Osteoblast (primary cell): Measurements from ENCODE around the gene ASTL. TPM values are rescaled to one million over a fixed set of nuclear protein-coding genes. Genes with fewer than 3 reads are reported as not detected.

ENCODE experiments used
- DNase-seq: peaks from one replicate; pipeline ENCODE4 v3.0.0; 2011; ENCODE audit warnings: low spot score, mixed read lengths; ENCODE audit not compliant: insufficient read length; ENCODE audit errors: missing footprints
- H2AFZ ChIP-seq: 2 replicates; pipeline ENCODE4 v1.6.0; 2011; ENCODE audit warnings: mild to moderate bottlenecking, low read length
- H3K27ac ChIP-seq: 2 replicates; pipeline ENCODE4 v1.5.1; 2011; ENCODE audit warnings: mild to moderate bottlenecking, low read depth, low read length, moderate library complexity
- H3K27me3 ChIP-seq: 2 replicates; pipeline ENCODE4 v1.6.0; 2012; ENCODE audit warnings: mild to moderate bottlenecking, control low read depth, inconsistent platforms, low read length, moderate library complexity; ENCODE audit not compliant: insufficient read depth
- H3K36me3 ChIP-seq: 2 replicates; pipeline ENCODE4 v1.5.1; 2011; ENCODE audit warnings: mild to moderate bottlenecking, low read length, control low read depth, moderate library complexity; ENCODE audit not compliant: insufficient read depth
- H3K4me1 ChIP-seq: 2 replicates; pipeline ENCODE4 v1.5.1; 2011; ENCODE audit warnings: mild to moderate bottlenecking, low read length, control low read depth, moderate library complexity; ENCODE audit not compliant: insufficient read depth
- H3K4me2 ChIP-seq: 2 replicates; pipeline ENCODE4 v1.6.0; 2011; ENCODE audit warnings: mild to moderate bottlenecking, low read length; ENCODE audit not compliant: insufficient read depth
- H3K4me3 ChIP-seq: fragments of 200-600 bp; sonication (generic); 3 replicates; pipeline ENCODE4 v1.5.1; 2012; ENCODE audit warnings: mild to moderate bottlenecking, low read length, inconsistent platforms; ENCODE audit not compliant: insufficient read depth
- H3K79me2 ChIP-seq: 2 replicates; pipeline ENCODE4 v1.6.0; 2012; ENCODE audit warnings: mild to moderate bottlenecking, low read length, control low read depth, inconsistent platforms; ENCODE audit not compliant: insufficient read depth
- H3K9me3 ChIP-seq: 2 replicates; pipeline ENCODE4 v1.5.1; 2011; ENCODE audit warnings: low read depth, low read length, control low read depth
- H4K20me1 ChIP-seq: 2 replicates; pipeline ENCODE4 v1.6.0; 2012; ENCODE audit warnings: mild to moderate bottlenecking, low read length, control low read depth; ENCODE audit not compliant: insufficient read depth
- total RNA-seq: library from RNA; depleted of rRNA; stranded (reverse); fragments of >200 nt; gene quantifications from 2 replicates; pipeline ENCODE4 v1.2.3, GENCODE V29; 2012
- TF ChIP-seq, protein P1 (sequence below): IDR thresholded peaks from 2 replicates; pipeline ENCODE4 v1.5.1; 2011; ENCODE audit warnings: mild to moderate bottlenecking, low read depth, low read length, moderate library complexity; ENCODE audit errors: extremely low read depth

Gene ASTL
- total RNA-seq, 1 donor: not detected

DNA sequence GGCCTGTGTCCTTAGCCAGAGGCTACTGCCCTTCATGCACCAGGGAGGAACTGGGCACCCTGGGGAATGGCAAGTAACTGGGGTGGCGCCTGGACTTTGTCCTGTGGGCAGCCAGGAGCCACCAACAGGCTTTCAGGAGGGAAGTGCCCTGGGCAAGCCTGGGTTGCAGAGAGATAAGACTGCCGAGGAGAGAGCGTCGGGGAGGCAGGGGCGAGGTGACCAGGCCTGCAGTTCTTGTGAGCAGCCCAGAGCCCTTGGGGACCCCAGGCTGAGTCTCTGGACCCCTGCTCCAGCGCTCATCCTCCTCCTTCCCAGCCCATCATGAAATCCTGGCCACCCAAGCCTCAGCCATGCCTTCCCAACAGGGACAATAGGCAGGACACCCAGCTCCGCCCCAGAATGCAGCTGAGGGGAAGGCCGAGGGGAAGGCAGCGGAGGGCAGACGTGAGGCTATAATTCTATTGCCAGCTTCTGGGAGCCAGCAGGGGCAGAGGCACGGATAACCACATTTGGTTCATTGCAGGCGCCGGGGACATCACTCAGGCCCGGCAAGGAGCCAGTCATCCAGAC, 47.1 kb downstream of the ASTL start:
- Histone ChIP-seq H3K4me2 (no peak overlapping the region), H3K4me1 (no peaks in the 10 kb centered on the region), H3K9me3 (no peaks in the 10 kb centered on the region), H3K27ac (no peak overlapping the region), H3K27me3 (peaks cover 34% of the 10 kb centered on the region), H4K20me1 (no peaks in the 10 kb centered on the region), H3K36me3 (no peaks in the 10 kb centered on the region), H2AFZ (no peak overlapping the region), H3K4me3 (no peak overlapping the region), H3K79me2 (no peaks in the 10 kb centered on the region)
- TF ChIP-seq, protein P1, sequence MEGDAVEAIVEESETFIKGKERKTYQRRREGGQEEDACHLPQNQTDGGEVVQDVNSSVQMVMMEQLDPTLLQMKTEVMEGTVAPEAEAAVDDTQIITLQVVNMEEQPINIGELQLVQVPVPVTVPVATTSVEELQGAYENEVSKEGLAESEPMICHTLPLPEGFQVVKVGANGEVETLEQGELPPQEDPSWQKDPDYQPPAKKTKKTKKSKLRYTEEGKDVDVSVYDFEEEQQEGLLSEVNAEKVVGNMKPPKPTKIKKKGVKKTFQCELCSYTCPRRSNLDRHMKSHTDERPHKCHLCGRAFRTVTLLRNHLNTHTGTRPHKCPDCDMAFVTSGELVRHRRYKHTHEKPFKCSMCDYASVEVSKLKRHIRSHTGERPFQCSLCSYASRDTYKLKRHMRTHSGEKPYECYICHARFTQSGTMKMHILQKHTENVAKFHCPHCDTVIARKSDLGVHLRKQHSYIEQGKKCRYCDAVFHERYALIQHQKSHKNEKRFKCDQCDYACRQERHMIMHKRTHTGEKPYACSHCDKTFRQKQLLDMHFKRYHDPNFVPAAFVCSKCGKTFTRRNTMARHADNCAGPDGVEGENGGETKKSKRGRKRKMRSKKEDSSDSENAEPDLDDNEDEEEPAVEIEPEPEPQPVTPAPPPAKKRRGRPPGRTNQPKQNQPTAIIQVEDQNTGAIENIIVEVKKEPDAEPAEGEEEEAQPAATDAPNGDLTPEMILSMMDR: no peak
- no peak for DNase-seq

DNA sequence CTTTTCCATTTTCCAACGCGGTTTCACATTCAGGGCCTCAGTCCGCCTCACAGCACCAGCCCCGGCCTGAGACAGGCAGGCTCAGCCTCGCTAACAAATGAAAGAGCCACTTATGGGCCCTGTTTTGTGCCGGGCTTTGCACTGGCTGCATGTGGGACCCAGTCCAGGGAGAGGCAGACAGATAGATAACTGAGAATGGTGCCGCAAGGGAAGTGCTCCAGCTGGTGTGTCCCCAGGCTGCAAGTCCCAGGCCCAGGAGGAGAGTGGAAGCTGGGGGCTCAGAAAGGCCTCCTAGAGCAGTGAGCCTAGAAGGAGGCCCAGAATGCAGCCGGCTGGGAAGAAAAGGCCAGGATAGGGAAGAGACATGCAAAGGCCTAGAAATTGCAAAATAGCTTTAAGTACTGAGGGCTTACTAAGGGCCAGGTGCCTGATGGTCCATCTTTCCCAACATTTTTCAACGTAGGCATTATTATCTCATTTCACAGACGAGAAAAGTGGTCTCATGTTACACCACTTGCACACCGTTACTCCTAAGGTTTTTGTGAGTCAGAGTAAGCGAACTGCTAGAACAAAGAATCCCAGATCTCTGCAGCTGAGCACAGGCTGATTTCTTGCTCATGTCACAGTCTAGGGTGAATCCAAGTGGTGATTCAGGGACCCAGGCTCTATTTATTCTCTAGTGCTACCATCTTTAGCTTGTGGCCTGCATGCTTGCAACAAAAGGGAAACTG, 47.9 kb downstream of the ASTL start:
- H3K9me3 ChIP-seq: no peaks in the 10 kb centered on the region
- no peak for DNase-seq
- no peaks in the 10 kb centered on the region for H4K20me1 ChIP-seq
- TF ChIP-seq, protein P1: no peak
- no peaks in the 10 kb centered on the region for H3K4me1 ChIP-seq
- H3K27ac ChIP-seq: no peak overlapping the region
- no peaks in the 10 kb centered on the region for H3K79me2 ChIP-seq
- H3K4me2 ChIP-seq: no peak overlapping the region
- no peak overlapping the region for H3K4me3 ChIP-seq
- H3K27me3 ChIP-seq: peaks cover 32% of the 10 kb centered on the region
- no peaks in the 10 kb centered on the region for H3K36me3 ChIP-seq
- H2AFZ ChIP-seq: no peak overlapping the region

GRCh38 chr2:96089356-96090195, 48.7 kb downstream of the ASTL start:
- Histone ChIP-seq H3K9me3 (no peaks in the 10 kb centered on the region), H3K27me3 (peaks cover 32% of the 10 kb centered on the region), H2AFZ (no peak overlapping the region), H3K4me2 (no peak overlapping the region), H3K4me1 (no peaks in the 10 kb centered on the region), H3K4me3 (no peak overlapping the region), H3K36me3 (no peaks in the 10 kb centered on the region), H3K79me2 (no peaks in the 10 kb centered on the region), H3K27ac (no peak overlapping the region), H4K20me1 (no peaks in the 10 kb centered on the region)
- no peak for DNase-seq
- TF ChIP-seq, protein P1: no peak
